GM12875 (cell line): Measurements from ENCODE around the gene TNFAIP8L3.

Experiments
- H3K4me3 ChIP-seq: one replicate; pipeline ENCODE4 v1.5.1; 2011; ENCODE audit warnings: low read depth, low read length, control low read depth
- TF ChIP-seq, protein P1 (sequence below): IDR thresholded peaks from 2 replicates; pipeline ENCODE4 v1.5.1; 2011; ENCODE audit warnings: low read depth, mild to moderate bottlenecking, control low read depth, inconsistent platforms, low read length, moderate library complexity, borderline replicate concordance; ENCODE audit not compliant: insufficient read depth

Gene TNFAIP8L3

GRCh38 chr15:51074926-51075325, 19.8 kb downstream of the TNFAIP8L3 start:
- TF ChIP-seq, protein P1, sequence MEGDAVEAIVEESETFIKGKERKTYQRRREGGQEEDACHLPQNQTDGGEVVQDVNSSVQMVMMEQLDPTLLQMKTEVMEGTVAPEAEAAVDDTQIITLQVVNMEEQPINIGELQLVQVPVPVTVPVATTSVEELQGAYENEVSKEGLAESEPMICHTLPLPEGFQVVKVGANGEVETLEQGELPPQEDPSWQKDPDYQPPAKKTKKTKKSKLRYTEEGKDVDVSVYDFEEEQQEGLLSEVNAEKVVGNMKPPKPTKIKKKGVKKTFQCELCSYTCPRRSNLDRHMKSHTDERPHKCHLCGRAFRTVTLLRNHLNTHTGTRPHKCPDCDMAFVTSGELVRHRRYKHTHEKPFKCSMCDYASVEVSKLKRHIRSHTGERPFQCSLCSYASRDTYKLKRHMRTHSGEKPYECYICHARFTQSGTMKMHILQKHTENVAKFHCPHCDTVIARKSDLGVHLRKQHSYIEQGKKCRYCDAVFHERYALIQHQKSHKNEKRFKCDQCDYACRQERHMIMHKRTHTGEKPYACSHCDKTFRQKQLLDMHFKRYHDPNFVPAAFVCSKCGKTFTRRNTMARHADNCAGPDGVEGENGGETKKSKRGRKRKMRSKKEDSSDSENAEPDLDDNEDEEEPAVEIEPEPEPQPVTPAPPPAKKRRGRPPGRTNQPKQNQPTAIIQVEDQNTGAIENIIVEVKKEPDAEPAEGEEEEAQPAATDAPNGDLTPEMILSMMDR, result no peak
- no peak overlapping the region for H3K4me3 ChIP-seq

GRCh38 chr15:51071578-51071977, 23.1 kb downstream of the TNFAIP8L3 start:
- TF ChIP-seq, protein P1, result no peak
- no peak overlapping the region for H3K4me3 ChIP-seq

DNA sequence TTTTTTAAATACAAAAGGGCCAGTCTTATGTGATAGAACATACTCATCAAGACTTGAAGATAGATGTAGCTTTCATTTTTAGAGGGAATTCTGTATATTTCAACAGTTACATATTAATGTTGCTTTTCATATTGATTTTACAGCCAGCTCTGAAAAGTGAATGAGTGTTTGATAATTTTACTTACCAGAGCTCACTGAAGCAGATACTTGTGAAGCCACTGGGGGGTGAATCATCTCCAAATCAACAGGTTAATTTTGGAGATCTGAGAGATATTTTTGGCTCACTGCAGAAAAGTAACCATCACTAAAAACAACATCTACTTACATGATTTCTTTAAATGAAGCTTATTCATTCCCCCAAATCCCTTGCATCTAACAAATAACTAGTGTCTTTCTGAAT, 24.7 kb downstream of the TNFAIP8L3 start:
- no peak overlapping the region for H3K4me3 ChIP-seq
- TF ChIP-seq, protein P1, result no peak

- TF ChIP-seq, protein P1, result no peak
- no peak overlapping the region for H3K4me3 ChIP-seq
These were observed 27.2 kb downstream of the TNFAIP8L3 start for GRCh38 chr15:51067510-51067909.

GRCh38 chr15:51065781-51066180, 28.9 kb downstream of the TNFAIP8L3 start:
- H3K4me3 ChIP-seq, result no peak overlapping the region
- TF ChIP-seq, protein P1, result no peak

GRCh38 chr15:51065261-51065660, 29.4 kb downstream of the TNFAIP8L3 start:
- H3K4me3 ChIP-seq, result no peak overlapping the region
- TF ChIP-seq, protein P1, result no peak

DNA sequence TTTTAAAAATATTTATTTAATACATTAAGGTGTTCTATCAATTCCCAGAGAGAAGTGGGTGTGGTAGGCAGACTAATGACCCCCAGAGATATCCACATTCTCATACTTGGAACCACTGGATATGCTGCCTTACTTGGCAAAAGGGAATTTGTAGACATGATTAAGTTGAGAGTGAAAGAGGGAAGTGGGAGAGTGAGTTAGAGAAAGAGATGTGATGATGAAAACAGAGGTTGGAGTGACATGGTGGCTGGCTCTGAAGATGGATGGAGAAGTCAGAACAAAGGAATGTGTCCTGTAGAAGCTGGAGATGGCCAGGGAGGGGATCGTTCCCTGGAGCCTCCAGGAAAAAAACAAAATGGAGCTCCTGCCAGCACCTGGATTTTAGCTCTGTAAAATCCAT, 32.0 kb downstream of the TNFAIP8L3 start:
- TF ChIP-seq, protein P1, result no peak
- no peak overlapping the region for H3K4me3 ChIP-seq
